Panc1 (cell line): ENCODE measurements around the gene CLEC4G. TPM values are rescaled to one million over a fixed set of nuclear protein-coding genes. Genes with fewer than 3 reads are reported as not detected.

Experiments used
- ATAC-seq: fragments of 200-7000 bp; cut with Tn5 transposase; 2 replicates; pipeline ENCODE4 v1.9.1; 2020; ENCODE audit warnings: mild to moderate bottlenecking, moderate library complexity
- BruUV-seq: library from RNA; stranded (reverse); fragments of 400-500 nt; replicated peaks from 2 replicates; lab custom pipeline; 2021; lab: Mats Ljungman, UMichigan
- CTCF ChIA-PET: fragments of 300-600 bp; sonication (Branson Sonifier 250); formaldehyde crosslinking; loops from one replicate; lab custom pipeline; 2022; ENCODE audit warnings: antibody characterized with exemption; lab: Charles Lee
- POLR2A ChIA-PET: fragments of 300-600 bp; sonication (Branson Sonifier 250); formaldehyde crosslinking; loops from one replicate; lab custom pipeline; 2022; ENCODE audit warnings: antibody characterized with exemption; lab: Charles Lee
- DNase-seq: peaks from one replicate; pipeline ENCODE4 v3.0.0-alpha.2; 2010; ENCODE audit warnings: low read depth, low spot score
- H3K27ac ChIP-seq: 2 replicates; pipeline ENCODE4 v1.5.1; 2011; ENCODE audit warnings: mild to moderate bottlenecking, low read length, inconsistent platforms
- H3K27me3 ChIP-seq: fragments of 200-500 bp; sonication (Bioruptor generic); 2 replicates; pipeline ENCODE4 v1.6.0; 2014; ENCODE audit warnings: low read length, inconsistent platforms; ENCODE audit not compliant: control insufficient read depth, insufficient read depth
- H3K36me3 ChIP-seq: fragments of 200-500 bp; sonication (Bioruptor generic); 2 replicates; pipeline ENCODE4 v1.5.1; 2014; ENCODE audit warnings: inconsistent platforms, mild to moderate bottlenecking, low read length, moderate library complexity; ENCODE audit not compliant: control insufficient read depth, insufficient read depth
- H3K4me1 ChIP-seq: 2 replicates; pipeline ENCODE4 v1.5.1; 2011; ENCODE audit warnings: inconsistent platforms, mild to moderate bottlenecking, low read length, moderate library complexity; ENCODE audit not compliant: control insufficient read depth, insufficient read depth
- H3K4me3 ChIP-seq, 2 experiments: 2 replicates each; pipeline ENCODE4 v1.5.1; 2011 to 2012; ENCODE audit warnings: low read depth in 2 of 2, low read length in 2 of 2, mild to moderate bottlenecking in 2 of 2, inconsistent platforms in 1 of 2, moderate library complexity in 1 of 2
- H3K9me3 ChIP-seq: fragments of 200-500 bp; sonication (Bioruptor generic); 2 replicates; pipeline ENCODE4 v1.5.1; 2014; ENCODE audit warnings: low read depth, mild to moderate bottlenecking, inconsistent platforms, low read length, moderate library complexity; ENCODE audit not compliant: control insufficient read depth, insufficient read depth
- POLR2AphosphoS5 ChIP-seq: IDR thresholded peaks from 2 replicates; pipeline ENCODE4 v1.6.1; 2012; ENCODE audit warnings: mild to moderate bottlenecking, low read depth, low read length, moderate library complexity
- SIN3A ChIP-seq: IDR thresholded peaks from 2 replicates; pipeline ENCODE4 v1.6.1; 2012; ENCODE audit warnings: low read depth, mild to moderate bottlenecking, low read length, moderate library complexity, borderline replicate concordance; ENCODE audit not compliant: insufficient read depth
- TCF7L2 ChIP-seq: IDR thresholded peaks from 2 replicates; pipeline ENCODE4 v1.6.1; 2011; ENCODE audit warnings: mild to moderate bottlenecking, low read depth, low read length, inconsistent platforms
- in situ Hi-C: cut with HindIII; loops from 2 replicates; pipeline ENCODE4 v1.10.0; 2016; ENCODE audit warnings: low sequenced_read_pairs, low pct_unique_long_range_greater_than_20kb
- intact Hi-C: fragments of 100-400 bp; cut with micrococcal nuclease; formaldehyde crosslinking; loops from one replicate; pipeline ENCODE4 v1.10.0; 2022; ENCODE audit not compliant: unreplicated experiment
- total RNA-seq: library from RNA; stranded (reverse); gene quantifications from one replicate; pipeline ENCODE4 v1.2.1, GENCODE V29; 2021; ENCODE audit not compliant: unreplicated experiment
- TF ChIP-seq, protein P1 (sequence below), 2 experiments: IDR thresholded peaks; 2 replicates each; pipeline ENCODE4 v1.6.1; 2011 to 2012; ENCODE audit warnings: low read depth in 2 of 2, control low read depth in 1 of 2, low read length in 1 of 2, mild to moderate bottlenecking in 1 of 2, moderate library complexity in 1 of 2; ENCODE audit not compliant: insufficient read depth in 1 of 2
- TF ChIP-seq, protein P2 (sequence below): fragments of 450-650 bp; IDR thresholded peaks from 2 replicates; pipeline ENCODE4 v1.5.1; 2017; ENCODE audit warnings: mild to moderate bottlenecking

CLEC4G gene
- total RNA-seq, 1 experiment from 2014 or later: not detected

DNA sequence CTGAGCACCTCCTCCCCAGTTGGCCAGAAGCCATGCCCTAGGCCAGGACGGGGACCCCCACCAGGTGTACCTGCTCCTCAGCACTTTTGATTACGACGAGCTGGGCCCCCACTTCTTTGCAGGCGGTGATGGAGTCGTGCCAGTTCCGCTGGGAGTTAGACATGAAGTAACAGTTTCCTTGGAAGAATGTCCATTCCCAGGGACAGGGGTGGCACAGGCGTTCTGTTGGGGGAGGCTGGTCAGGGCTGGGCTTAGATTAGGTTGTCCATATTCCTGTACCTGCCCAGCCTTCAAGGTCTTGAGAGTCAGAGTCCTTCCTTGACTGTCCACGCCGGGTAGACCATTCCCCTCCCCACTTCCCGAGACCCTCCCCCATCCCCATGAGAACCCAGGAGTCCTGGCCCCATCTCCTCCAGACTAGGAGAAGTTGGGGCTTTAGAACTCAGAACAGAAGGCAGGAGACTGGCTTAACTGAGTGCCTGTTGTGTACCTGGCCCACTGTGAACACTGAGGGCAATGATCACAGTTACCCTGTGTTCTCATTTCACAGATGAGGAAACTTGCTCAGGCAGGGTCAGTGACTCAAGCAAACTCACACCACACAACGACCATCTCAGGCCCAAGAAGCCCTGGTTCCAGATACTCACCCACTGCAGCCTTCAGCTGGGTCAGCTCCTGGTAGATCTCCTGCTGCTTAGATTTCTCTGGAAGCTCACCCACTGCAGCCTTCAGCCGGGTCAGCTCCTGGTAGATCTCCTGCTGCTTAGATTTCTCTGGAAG lies 13.2 kb upstream of the CLEC4G start:
- intact Hi-C loops (no loop called here), in situ Hi-C loops (no loop called here)
- ChIA-PET CTCF (no interaction called here), POLR2A (no interaction called here)
- Histone ChIP-seq H3K27ac (no peak overlapping the region), H3K4me3 (no peak overlapping the region), H3K4me1 (no peaks in the 10 kb centered on the region), H3K36me3 (no peaks in the 10 kb centered on the region), H3K9me3 (no peaks in the 10 kb centered on the region), H3K27me3 (no peaks in the 10 kb centered on the region)
- ATAC-seq: no peak
- no TSS peak for BruUV-seq
- TF ChIP-seq POLR2AphosphoS5 (no peak), TCF7L2 (no peak), SIN3A (no peak)
- TF ChIP-seq, protein P1, sequence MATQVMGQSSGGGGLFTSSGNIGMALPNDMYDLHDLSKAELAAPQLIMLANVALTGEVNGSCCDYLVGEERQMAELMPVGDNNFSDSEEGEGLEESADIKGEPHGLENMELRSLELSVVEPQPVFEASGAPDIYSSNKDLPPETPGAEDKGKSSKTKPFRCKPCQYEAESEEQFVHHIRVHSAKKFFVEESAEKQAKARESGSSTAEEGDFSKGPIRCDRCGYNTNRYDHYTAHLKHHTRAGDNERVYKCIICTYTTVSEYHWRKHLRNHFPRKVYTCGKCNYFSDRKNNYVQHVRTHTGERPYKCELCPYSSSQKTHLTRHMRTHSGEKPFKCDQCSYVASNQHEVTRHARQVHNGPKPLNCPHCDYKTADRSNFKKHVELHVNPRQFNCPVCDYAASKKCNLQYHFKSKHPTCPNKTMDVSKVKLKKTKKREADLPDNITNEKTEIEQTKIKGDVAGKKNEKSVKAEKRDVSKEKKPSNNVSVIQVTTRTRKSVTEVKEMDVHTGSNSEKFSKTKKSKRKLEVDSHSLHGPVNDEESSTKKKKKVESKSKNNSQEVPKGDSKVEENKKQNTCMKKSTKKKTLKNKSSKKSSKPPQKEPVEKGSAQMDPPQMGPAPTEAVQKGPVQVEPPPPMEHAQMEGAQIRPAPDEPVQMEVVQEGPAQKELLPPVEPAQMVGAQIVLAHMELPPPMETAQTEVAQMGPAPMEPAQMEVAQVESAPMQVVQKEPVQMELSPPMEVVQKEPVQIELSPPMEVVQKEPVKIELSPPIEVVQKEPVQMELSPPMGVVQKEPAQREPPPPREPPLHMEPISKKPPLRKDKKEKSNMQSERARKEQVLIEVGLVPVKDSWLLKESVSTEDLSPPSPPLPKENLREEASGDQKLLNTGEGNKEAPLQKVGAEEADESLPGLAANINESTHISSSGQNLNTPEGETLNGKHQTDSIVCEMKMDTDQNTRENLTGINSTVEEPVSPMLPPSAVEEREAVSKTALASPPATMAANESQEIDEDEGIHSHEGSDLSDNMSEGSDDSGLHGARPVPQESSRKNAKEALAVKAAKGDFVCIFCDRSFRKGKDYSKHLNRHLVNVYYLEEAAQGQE (IDR thresholded peaks at IDR 0.05; ENCODE audit: insufficient read depth in 1 of 2, low read depth in 2 of 2, low read length in 1 of 2): no peak
- TF ChIP-seq, protein P2, sequence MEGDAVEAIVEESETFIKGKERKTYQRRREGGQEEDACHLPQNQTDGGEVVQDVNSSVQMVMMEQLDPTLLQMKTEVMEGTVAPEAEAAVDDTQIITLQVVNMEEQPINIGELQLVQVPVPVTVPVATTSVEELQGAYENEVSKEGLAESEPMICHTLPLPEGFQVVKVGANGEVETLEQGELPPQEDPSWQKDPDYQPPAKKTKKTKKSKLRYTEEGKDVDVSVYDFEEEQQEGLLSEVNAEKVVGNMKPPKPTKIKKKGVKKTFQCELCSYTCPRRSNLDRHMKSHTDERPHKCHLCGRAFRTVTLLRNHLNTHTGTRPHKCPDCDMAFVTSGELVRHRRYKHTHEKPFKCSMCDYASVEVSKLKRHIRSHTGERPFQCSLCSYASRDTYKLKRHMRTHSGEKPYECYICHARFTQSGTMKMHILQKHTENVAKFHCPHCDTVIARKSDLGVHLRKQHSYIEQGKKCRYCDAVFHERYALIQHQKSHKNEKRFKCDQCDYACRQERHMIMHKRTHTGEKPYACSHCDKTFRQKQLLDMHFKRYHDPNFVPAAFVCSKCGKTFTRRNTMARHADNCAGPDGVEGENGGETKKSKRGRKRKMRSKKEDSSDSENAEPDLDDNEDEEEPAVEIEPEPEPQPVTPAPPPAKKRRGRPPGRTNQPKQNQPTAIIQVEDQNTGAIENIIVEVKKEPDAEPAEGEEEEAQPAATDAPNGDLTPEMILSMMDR: no peak
- DNase-seq: no peak

DNA sequence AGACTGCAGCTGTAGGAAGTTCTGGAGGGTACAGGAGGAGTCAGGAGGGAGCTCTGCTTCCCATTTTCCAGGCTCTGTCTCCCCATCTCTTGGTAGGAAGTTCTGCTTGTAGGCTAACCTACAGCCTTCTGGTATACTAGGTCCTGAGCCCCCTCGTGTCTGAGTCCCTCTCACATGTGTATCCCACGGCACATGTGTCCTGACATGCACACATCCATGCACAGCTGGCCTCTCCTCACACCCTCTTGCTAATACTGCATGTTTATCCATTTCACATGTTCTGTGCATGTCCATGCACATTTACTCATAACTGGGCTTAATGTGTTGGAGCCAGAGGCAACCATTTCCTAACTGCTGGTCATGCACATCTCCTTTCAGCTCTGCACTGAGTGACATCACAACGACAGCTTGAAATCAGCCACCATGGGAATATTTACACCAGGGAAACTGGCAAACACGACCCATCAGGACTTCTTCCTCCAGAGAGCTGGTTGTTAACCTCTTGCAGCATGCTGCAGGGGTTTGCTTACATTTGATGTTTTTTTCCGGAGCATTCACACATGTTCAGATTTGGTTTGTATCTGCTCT lies 12.4 kb upstream of the CLEC4G start:
- TF ChIP-seq SIN3A: no peak
- H3K36me3 ChIP-seq: no peaks in the 10 kb centered on the region
- H3K27ac ChIP-seq: no peak overlapping the region
- CTCF ChIA-PET: no interaction called here
- in situ Hi-C loops (no loop called here), intact Hi-C loops (no loop called here)
- DNase-seq (no peak), ATAC-seq (no peak)
- BruUV-seq: no TSS peak
- H3K4me3 ChIP-seq: no peak overlapping the region
- H3K9me3 ChIP-seq: no peaks in the 10 kb centered on the region
- POLR2A ChIA-PET: no interaction called here
- H3K4me1 ChIP-seq: no peaks in the 10 kb centered on the region
- H3K27me3 ChIP-seq: no peaks in the 10 kb centered on the region

DNA sequence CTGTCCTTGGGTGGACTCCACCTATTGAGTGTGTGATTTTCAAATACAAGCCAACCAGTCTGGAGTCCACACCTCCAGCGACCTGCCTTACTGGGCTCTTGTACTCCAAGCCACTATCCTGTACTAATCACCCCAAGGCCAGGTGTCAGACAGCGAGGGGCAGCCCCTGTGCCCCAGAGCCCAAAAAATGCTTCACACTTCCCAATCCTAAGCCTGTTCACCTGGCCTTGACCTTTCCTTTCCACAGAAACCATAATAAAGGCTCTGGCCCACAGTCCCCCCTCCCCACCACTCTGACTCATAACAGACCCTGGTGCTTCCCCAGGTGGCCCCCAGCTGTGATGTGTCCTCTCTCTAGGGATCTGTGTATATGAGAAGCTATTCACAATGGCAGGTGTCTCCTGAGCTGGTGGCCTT lies 11.5 kb upstream of the CLEC4G start:
- H3K9me3 ChIP-seq: no peaks in the 10 kb centered on the region
- no peaks in the 10 kb centered on the region for H3K4me1 ChIP-seq
- DNase-seq (no peak), ATAC-seq (no peak)
- in situ Hi-C loops (no loop called here), intact Hi-C loops (no loop called here)
- no peak overlapping the region for H3K4me3 ChIP-seq
- TF ChIP-seq, protein P2: no peak
- no peak overlapping the region for H3K27ac ChIP-seq
- no peaks in the 10 kb centered on the region for H3K27me3 ChIP-seq
- BruUV-seq: no TSS peak
- POLR2A ChIA-PET: no interaction called here
- CTCF ChIA-PET: no interaction called here
- H3K36me3 ChIP-seq: no peaks in the 10 kb centered on the region
